Epithelial cell of proximal tubule (primary cell): ENCODE data around the gene RDH13. TPM values are rescaled to one million over a fixed set of nuclear protein-coding genes. Genes with fewer than 3 reads are reported as not detected.
"Not testable (repeated sequence)": the region's sequence is repeated elsewhere in the genome, so short reads cannot be mapped to it uniquely, and the experiment has no call there.

Source experiments
- DNase-seq: peaks from one replicate; pipeline ENCODE4 v3.0.0-alpha.2; 2011; ENCODE audit warnings: low read depth
- H3K4me3 ChIP-seq: 2 replicates; pipeline ENCODE4 v1.5.1; 2011; ENCODE audit warnings: low read depth, mild to moderate bottlenecking, low read length
- total RNA-seq: library from RNA; depleted of rRNA; stranded (reverse); fragments of >200 nt; gene quantifications from 2 replicates; pipeline ENCODE4 v1.2.3, GENCODE V29; 2015
- TF ChIP-seq, protein P1 (sequence below): conservative IDR thresholded peaks from 2 replicates; pipeline ENCODE4 v1.5.1; 2012; ENCODE audit warnings: low read depth, mild to moderate bottlenecking, low read length

RDH13 gene, protein sequence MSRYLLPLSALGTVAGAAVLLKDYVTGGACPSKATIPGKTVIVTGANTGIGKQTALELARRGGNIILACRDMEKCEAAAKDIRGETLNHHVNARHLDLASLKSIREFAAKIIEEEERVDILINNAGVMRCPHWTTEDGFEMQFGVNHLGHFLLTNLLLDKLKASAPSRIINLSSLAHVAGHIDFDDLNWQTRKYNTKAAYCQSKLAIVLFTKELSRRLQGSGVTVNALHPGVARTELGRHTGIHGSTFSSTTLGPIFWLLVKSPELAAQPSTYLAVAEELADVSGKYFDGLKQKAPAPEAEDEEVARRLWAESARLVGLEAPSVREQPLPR
- total RNA-seq, result 13.8 and 21.1 TPM in 2 replicates

DNA sequence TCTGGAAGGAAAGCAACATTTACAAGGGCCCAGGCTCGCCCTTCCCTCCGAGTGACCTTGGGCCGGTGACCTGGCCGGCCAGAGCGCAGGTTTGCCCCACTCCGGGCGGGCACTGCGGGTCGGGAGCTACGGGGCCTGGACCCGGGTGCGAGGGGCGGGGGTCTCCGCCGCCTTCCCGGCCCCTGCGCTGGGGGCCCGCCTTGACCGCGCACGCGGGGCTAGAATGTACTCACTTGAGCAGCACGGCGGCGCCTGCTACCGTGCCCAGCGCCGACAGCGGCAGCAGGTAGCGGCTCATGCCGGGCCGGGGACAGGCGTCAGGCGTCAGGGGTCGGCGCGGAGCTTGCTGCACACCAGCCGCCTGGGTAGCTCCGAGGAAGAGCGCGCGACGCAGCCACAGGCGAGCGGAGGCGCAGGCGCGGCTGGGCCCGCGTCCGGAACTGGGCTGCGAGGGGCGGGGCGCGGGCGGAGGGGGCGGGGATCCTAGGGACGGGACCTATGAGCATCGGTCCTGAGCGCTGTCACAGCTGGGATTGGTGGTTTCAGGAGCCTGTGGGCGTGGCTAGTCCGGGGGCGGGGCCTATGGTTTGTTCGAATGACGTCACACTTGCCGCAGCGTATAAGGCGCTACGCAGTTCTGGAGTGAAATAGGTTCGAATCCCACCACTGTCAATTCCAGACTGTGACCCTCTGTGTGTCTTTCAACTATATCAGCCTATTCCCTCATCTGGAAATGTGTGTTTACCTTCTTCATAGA lies at the start of gene RDH13:
Gene RDH13, minus strand, starts transcription at position 414 of the 757 bp plus-strand sequence. Its CDS starts 116 bp downstream, at position 298.
- H3K4me3 ChIP-seq, result peak within 1 kb of the TSS; percentile 94
- TF ChIP-seq, protein P1, sequence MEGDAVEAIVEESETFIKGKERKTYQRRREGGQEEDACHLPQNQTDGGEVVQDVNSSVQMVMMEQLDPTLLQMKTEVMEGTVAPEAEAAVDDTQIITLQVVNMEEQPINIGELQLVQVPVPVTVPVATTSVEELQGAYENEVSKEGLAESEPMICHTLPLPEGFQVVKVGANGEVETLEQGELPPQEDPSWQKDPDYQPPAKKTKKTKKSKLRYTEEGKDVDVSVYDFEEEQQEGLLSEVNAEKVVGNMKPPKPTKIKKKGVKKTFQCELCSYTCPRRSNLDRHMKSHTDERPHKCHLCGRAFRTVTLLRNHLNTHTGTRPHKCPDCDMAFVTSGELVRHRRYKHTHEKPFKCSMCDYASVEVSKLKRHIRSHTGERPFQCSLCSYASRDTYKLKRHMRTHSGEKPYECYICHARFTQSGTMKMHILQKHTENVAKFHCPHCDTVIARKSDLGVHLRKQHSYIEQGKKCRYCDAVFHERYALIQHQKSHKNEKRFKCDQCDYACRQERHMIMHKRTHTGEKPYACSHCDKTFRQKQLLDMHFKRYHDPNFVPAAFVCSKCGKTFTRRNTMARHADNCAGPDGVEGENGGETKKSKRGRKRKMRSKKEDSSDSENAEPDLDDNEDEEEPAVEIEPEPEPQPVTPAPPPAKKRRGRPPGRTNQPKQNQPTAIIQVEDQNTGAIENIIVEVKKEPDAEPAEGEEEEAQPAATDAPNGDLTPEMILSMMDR, result no peak
- peak; percentile 49 for DNase-seq

DNA sequence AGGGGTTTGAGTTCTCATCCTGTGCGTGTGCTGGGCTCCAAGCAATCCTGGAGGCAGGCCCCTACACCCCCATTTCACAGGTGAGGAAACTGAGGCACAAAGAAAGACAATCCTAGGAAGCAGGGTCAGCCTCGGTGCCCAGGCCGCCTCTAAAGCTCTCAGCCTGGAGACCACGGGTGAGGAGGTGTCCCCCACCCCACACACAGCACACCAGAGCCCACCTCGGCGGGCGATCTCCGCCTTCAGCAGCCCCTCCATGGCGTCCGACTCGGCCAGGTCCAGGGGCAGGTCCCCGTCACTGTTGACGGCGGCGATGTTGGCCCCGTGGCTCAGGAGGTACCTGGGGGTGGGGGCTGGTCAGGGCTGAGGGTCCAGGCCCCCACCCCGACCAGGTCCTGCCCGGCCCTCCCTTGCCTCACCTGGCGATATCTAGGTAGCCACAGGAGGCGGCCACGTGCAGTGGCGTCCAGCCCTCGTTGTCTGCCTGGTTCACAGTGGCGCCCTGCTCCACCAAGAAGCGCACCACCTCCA lies 49.4 kb upstream of the RDH13 start:
- TF ChIP-seq, protein P1, result no peak
- no peak for DNase-seq
- H3K4me3 ChIP-seq, result no peak overlapping the region

DNA sequence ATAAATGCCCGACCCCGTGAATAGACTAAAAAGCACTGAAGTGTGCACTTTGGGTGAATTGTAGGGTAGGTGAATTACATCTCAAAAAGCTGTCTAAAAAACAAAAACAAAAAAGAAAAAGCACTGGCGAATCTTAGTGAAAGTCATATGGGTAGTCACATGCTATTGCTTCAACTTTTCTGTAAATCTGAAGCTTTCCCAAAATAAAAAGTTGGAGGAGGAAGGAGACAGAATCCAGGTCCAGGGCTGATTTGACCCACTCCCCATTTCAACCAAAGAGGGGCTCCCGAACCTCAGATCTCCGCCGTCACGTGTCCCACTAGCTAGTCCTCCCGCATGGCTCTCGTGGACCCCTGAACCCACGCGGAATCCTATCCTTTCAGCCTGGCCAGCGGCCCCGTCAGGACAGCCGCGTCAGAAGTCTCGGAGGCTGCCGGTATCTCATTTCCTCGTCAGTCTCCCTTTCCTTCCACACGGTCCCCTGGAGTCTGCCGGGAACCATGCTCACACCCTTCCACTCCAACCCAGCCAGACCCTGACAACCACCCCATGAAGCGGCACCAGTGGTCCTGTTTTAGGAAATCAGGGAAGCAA lies 48.4 kb upstream of the RDH13 start:
- no peak for DNase-seq
- H3K4me3 ChIP-seq, result no peak overlapping the region
- TF ChIP-seq, protein P1, result no peak

DNA sequence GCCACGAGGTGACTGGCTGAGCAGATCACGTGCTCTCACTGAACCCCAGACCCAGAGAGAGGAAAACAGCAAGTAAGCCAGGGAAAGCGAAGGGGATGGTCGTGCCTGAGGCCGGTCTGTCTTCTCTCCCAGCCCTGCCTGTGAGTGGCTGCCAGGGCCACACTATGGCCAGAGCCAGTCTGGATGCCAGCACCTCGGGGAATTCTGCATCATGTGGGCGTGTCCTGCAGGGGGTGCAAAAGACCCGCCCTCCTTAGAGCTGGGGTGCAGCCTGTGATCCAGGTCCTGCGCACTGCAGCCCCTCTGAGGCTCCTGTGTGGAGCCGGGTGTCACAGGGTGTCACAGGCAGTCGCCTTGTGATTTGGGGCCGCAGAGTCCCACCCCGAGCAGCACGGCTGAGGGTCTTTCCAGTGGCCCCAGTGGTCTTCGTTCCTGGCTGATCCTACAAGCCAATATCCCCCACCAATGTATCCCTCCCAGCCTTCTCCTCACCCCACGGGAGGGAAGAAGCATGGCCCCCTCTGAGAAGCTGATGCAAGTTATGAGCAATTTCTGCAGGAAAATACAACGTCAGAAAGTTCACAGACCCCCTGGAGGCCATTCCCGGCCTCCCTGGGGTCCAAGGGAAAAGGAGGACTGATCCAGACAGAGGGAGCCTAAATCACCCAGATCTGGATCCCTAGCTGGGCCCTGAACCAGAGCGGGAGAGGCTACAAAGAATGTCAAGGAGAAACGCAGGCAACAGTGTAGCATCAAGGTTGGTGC lies 46.8 kb upstream of the RDH13 start:
- no peak overlapping the region for H3K4me3 ChIP-seq
- TF ChIP-seq, protein P1, result no peak
- no peak for DNase-seq

DNA sequence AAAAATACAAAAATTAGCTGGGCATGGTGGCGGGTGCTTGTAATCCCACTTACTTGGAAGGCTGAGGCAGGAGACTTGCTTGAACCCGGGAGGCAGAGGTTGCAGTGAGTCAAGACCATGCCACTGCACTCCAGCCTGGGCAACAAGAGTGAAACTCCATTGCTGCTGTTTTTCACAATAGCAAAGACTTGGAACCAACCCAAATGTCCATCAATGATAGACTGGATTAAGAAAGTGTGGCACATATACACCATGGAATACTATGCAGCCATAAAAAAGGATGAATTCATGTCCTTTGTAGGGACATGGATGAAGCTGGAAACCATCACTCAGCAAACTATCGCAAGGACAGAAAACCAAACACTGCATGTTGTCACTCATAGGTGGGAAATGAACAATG lies 44.3 kb upstream of the RDH13 start:
- DNase-seq, H3K4me3 ChIP-seq: not testable (repeated sequence)

DNA sequence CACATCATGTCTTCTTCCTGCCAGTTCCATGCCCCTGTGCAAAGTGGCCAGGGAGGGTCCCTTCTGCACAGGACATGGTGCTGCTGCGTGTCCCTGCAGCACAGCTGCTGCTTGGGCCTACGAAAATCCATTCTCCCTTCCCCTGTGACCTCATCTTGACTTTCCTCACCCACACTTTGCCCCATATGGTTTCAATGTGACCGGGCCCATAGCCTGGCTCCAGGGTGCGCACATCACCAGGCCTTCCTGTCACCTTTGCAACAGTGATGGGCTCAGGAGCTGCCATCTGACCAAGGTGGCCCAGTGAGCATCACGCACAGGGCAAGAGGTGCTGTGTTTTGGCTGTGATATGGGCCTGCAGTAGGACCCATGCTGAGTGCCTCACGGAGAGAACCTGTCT lies 43.6 kb upstream of the RDH13 start:
- no peak overlapping the region for H3K4me3 ChIP-seq
- TF ChIP-seq, protein P1, result no peak
- DNase-seq, result no peak
